Smooth muscle cell (in vitro differentiated cells): Measurements from ENCODE around the gene GATD1. TPM values are rescaled to one million over a fixed set of nuclear protein-coding genes. Genes with fewer than 3 reads are reported as not detected.

Experiments
- DNase-seq: peaks from one replicate; lab custom pipeline; 2025; ENCODE audit not compliant: unreplicated experiment; lab: John Stamatoyannopoulos, UW
- H2AFZ ChIP-seq: fragments of 200-600 bp; sonication (generic); 2 replicates; pipeline ENCODE4 v1.6.0; 2016; ENCODE audit warnings: antibody characterized with exemption, low read depth, mild to moderate bottlenecking
- H3F3A ChIP-seq: fragments of 200-600 bp; sonication (generic); 2 replicates; pipeline ENCODE4 v1.6.0; 2017; ENCODE audit warnings: antibody characterized with exemption, low read depth
- H3K27ac ChIP-seq: fragments of 200-600 bp; sonication (generic); 2 replicates; pipeline ENCODE4 v1.5.1; 2016; ENCODE audit warnings: low read depth, mild to moderate bottlenecking
- H3K27me3 ChIP-seq: fragments of 200-600 bp; sonication (generic); 2 replicates; pipeline ENCODE4 v1.6.1; 2016; ENCODE audit warnings: low read depth, mild to moderate bottlenecking
- H3K36me3 ChIP-seq: fragments of 200-600 bp; sonication (generic); 2 replicates; pipeline ENCODE4 v1.5.1; 2016; ENCODE audit warnings: low read depth
- H3K4me1 ChIP-seq: fragments of 200-600 bp; sonication (generic); 2 replicates; pipeline ENCODE4 v1.5.1; 2016; ENCODE audit warnings: low read depth
- H3K4me2 ChIP-seq: fragments of 200-600 bp; sonication (generic); 2 replicates; pipeline ENCODE4 v1.6.0; 2016; ENCODE audit warnings: mild to moderate bottlenecking
- H3K4me3 ChIP-seq: fragments of 200-600 bp; sonication (generic); 2 replicates; pipeline ENCODE4 v1.5.1; 2016; ENCODE audit warnings: mild to moderate bottlenecking
- H3K79me2 ChIP-seq: fragments of 200-600 bp; sonication (generic); 2 replicates; pipeline ENCODE4 v1.6.0; 2016; ENCODE audit warnings: low read depth, mild to moderate bottlenecking
- H3K9ac ChIP-seq: fragments of 200-600 bp; sonication (generic); 2 replicates; pipeline ENCODE4 v1.6.0; 2016; ENCODE audit warnings: low read depth
- H3K9me3 ChIP-seq: fragments of 200-600 bp; sonication (generic); replicated peaks from 2 replicates; pipeline ENCODE4 v1.5.1; 2016; ENCODE audit warnings: low read depth
- H4K20me1 ChIP-seq: fragments of 200-600 bp; sonication (generic); 2 replicates; pipeline ENCODE4 v1.6.0; 2016; ENCODE audit warnings: low read depth
- CTCF ChIP-seq: fragments of 200-600 bp; sonication (generic); IDR thresholded peaks from 2 replicates; pipeline ENCODE4 v1.5.1; 2017; ENCODE audit warnings: borderline replicate concordance, mild to moderate bottlenecking, antibody characterized with exemption; ENCODE audit not compliant: insufficient read depth, poor library complexity, severe bottlenecking
- WGBS: methylation state at CpG from one replicate; pipeline ENCODE4 v1.1.7; 2016; ENCODE audit warnings: low lambda C conversion rate; 5-methylcytosine and 5-hydroxymethylcytosine counted together
- polyA plus RNA-seq: library from polyadenylated mRNA; unstranded; fragments of >200 nt; fragmentation: Nextera tagmentation; extraction: Ambion mirVana; gene quantifications from 2 replicates; pipeline ENCODE4 v1.2.1, GENCODE V29; 2016
- total RNA-seq: library from RNA; depleted of rRNA; stranded (reverse); fragments of >200 nt; gene quantifications from 2 replicates; pipeline ENCODE4 v1.2.3, GENCODE V29; 2014

Gene GATD1
- total and polyA plus RNA-seq, 2 experiments from 2014 or later: 11.7 to 12.9 TPM

GRCh38 chr11:764322-765024, 12.8 kb downstream of the GATD1 start:
- H3K27ac ChIP-seq: no peak overlapping the region
- H3K4me1 ChIP-seq: no peaks in the 10 kb centered on the region
- WGBS: 97% methylated on average over 18 of the region's 18 CpGs
- peaks cover 16% of the 10 kb centered on the region for H3F3A ChIP-seq
- peaks cover 6% of the 10 kb centered on the region for H3K36me3 ChIP-seq
- no peaks in the 10 kb centered on the region for H3K27me3 ChIP-seq
- H3K4me2 ChIP-seq: no peak overlapping the region
- H3K9me3 ChIP-seq: no peaks in the 10 kb centered on the region
- H3K4me3 ChIP-seq: no peak overlapping the region
- no peak overlapping the region for H2AFZ ChIP-seq
- DNase-seq: no peak
- peaks cover 69% of the 10 kb centered on the region for H4K20me1 ChIP-seq
- no peak for TF ChIP-seq CTCF
- H3K79me2 ChIP-seq: no peaks in the 10 kb centered on the region
- H3K9ac ChIP-seq: no peak overlapping the region

GRCh38 chr11:763549-764321, 13.6 kb downstream of the GATD1 start:
- H3K36me3 ChIP-seq: peaks cover 6% of the 10 kb centered on the region
- H2AFZ ChIP-seq: no peak overlapping the region
- H3K4me3 ChIP-seq: no peak overlapping the region
- no peaks in the 10 kb centered on the region for H3K79me2 ChIP-seq
- H3K27ac ChIP-seq: no peak overlapping the region
- peaks cover 62% of the 10 kb centered on the region for H4K20me1 ChIP-seq
- peaks cover 16% of the 10 kb centered on the region for H3F3A ChIP-seq
- TF ChIP-seq CTCF: no peak
- H3K4me1 ChIP-seq: no peaks in the 10 kb centered on the region
- H3K9me3 ChIP-seq: no peaks in the 10 kb centered on the region
- no peak overlapping the region for H3K4me2 ChIP-seq
- no peak overlapping the region for H3K9ac ChIP-seq
- H3K27me3 ChIP-seq: no peaks in the 10 kb centered on the region
- no peak for DNase-seq
- WGBS: 95% methylated on average over 22 of the region's 22 CpGs

- H3K27ac ChIP-seq: no peak overlapping the region
Observed at GRCh38 chr11:763073-763463, 14.2 kb downstream of the GATD1 start.

More at GRCh38 chr11:763073-763463, 14.2 kb downstream of the GATD1 start:
- Histone ChIP-seq H3K4me2 (no peak overlapping the region), H2AFZ (no peak overlapping the region), H3K9ac (no peak overlapping the region), H4K20me1 (peaks cover 59% of the 10 kb centered on the region), H3K79me2 (no peaks in the 10 kb centered on the region), H3K4me3 (no peak overlapping the region), H3F3A (peaks cover 16% of the 10 kb centered on the region), H3K36me3 (peaks cover 6% of the 10 kb centered on the region), H3K27me3 (no peaks in the 10 kb centered on the region), H3K4me1 (no peaks in the 10 kb centered on the region), H3K9me3 (no peaks in the 10 kb centered on the region)
- no peak for TF ChIP-seq CTCF
- DNase-seq: no peak
- 60% methylated on average over 14 of the region's 24 CpGs for WGBS
